K562 (cell line): Measurements from ENCODE around the gene AGPAT2. TPM values are rescaled to one million over a fixed set of nuclear protein-coding genes. Genes with fewer than 3 reads are reported as not detected.

Source experiments
- BRD9 ChIP-seq: fragments of 450-650 bp; IDR thresholded peaks from 2 replicates; pipeline ENCODE4 v1.6.1; 2018; ENCODE audit warnings: low read depth; ENCODE audit not compliant: partially characterized antibody
- BRF1 ChIP-seq: IDR thresholded peaks from 3 replicates; pipeline ENCODE4 v1.6.1; 2011; ENCODE audit warnings: borderline replicate concordance, mild to moderate bottlenecking; ENCODE audit not compliant: insufficient read length; ENCODE audit errors: extremely low read depth
- CBX5 ChIP-seq: IDR thresholded peaks from 2 replicates; pipeline ENCODE4 v1.6.1; 2014; ENCODE audit warnings: low read depth, borderline replicate concordance
- CHD2 ChIP-seq: IDR thresholded peaks from 2 replicates; pipeline ENCODE4 v1.6.1; 2011; ENCODE audit warnings: low read depth, low read length
- CTBP1 ChIP-seq: fragments of 450-650 bp; IDR thresholded peaks from 2 replicates; pipeline ENCODE4 v1.6.1; 2016; ENCODE audit warnings: borderline replicate concordance
- EHMT2 ChIP-seq: fragments of 450-650 bp; IDR thresholded peaks from 2 replicates; pipeline ENCODE4 v1.6.1; 2018; ENCODE audit warnings: antibody characterized with exemption
- FOSL1 ChIP-seq: fragments of 200-800 bp; sonication (Bioruptor generic); conservative IDR thresholded peaks from 2 replicates; pipeline ENCODE4 v1.6.1; 2016; ENCODE audit warnings: missing genetic modification characterization, missing compliant biosample characterization
- MCM3 ChIP-seq: fragments of 450-650 bp; IDR thresholded peaks from 2 replicates; pipeline ENCODE4 v1.6.1; 2016
- MYNN ChIP-seq, 2 experiments: sonication (generic); formaldehyde crosslinking in 1 of 2; IDR thresholded peaks; 2 replicates each; pipeline versions ENCODE4 v1.5.0 to v1.6.1; 2016 to 2020; ENCODE audit warnings: antibody characterized with exemption in 1 of 2, missing genetic modification reagents in 1 of 2
- NFATC3 ChIP-seq: fragments of 450-650 bp; IDR thresholded peaks from 2 replicates; pipeline ENCODE4 v1.6.1; 2017; ENCODE audit warnings: mild to moderate bottlenecking
- NFIX ChIP-seq: fragments of 250-450 bp; sonication (Bioruptor Pico); IDR thresholded peaks from 2 replicates; pipeline ENCODE4 v1.4.0; 2020; ENCODE audit warnings: low read depth, mild to moderate bottlenecking, moderate library complexity
- RBFOX2 ChIP-seq: fragments of 200-400 bp; formaldehyde crosslinking; IDR thresholded peaks from 2 replicates; pipeline ENCODE4 v1.6.1; 2017; ENCODE audit warnings: low read depth, mild to moderate bottlenecking, low read length, moderate library complexity
- RBM17 ChIP-seq: fragments of 200-400 bp; formaldehyde crosslinking; IDR thresholded peaks from 2 replicates; pipeline ENCODE4 v1.6.1; 2017; ENCODE audit warnings: low read depth, mild to moderate bottlenecking, low read length, borderline replicate concordance
- RFX5 ChIP-seq: IDR thresholded peaks from 2 replicates; pipeline ENCODE4 v1.6.1; 2011; ENCODE audit warnings: low read depth, mild to moderate bottlenecking, improper control_type of control experiment, low read length
- SIX5 ChIP-seq, 2 experiments: IDR thresholded peaks; 2 replicates each; pipeline ENCODE4 v1.6.1; 2011; ENCODE audit warnings: low read length in 2 of 2, borderline replicate concordance in 1 of 2, low read depth in 1 of 2, mild to moderate bottlenecking in 1 of 2, moderate library complexity in 1 of 2; ENCODE audit not compliant: insufficient read depth in 1 of 2
- TCF3 ChIP-seq: sonication (generic); formaldehyde crosslinking; IDR thresholded peaks from 2 replicates; pipeline ENCODE4 v1.4.0; 2020; ENCODE audit warnings: mild to moderate bottlenecking, missing genetic modification reagents
- YBX1 ChIP-seq: fragments of 450-650 bp; IDR thresholded peaks from 2 replicates; pipeline ENCODE4 v1.7.1; 2016; ENCODE audit warnings: mild to moderate bottlenecking
- ZEB2 ChIP-seq: fragments of 450-650 bp; IDR thresholded peaks from 2 replicates; pipeline ENCODE4 v1.6.1; 2016
- ZFP1 ChIP-seq: fragments of 450-650 bp; formaldehyde crosslinking; IDR thresholded peaks from 2 replicates; pipeline ENCODE4 v1.4.0; 2020; ENCODE audit warnings: mild to moderate bottlenecking, mixed read lengths
- polyA plus RNA-seq, 8 experiments: library from polyadenylated mRNA; depleted of rRNA in 4 of 8; stranded (reverse) in 5 of 8; unstranded in 3 of 8; fragments of >200 nt; fragmentation: Nextera tagmentation in 2 of 8; fragmentation: Illumina TruSeq in 1 of 8; extraction: Ambion mirVana in 2 of 8; extraction: Trizol in 1 of 8; gene quantifications; 2 replicates each; pipeline versions ENCODE4 v1.2.1 to v1.2.3, GENCODE V29; 2011 to 2014; ENCODE audit warnings: inconsistent platforms in 1 of 8, missing spikeins in 1 of 8
- total RNA-seq, 7 experiments: library from RNA; depleted of rRNA in 6 of 7; stranded (reverse); fragments of >200 nt in 6 of 7; fragmentation: Illumina TruSeq in 2 of 7; extraction: Trizol in 2 of 7; gene quantifications; 2 replicates each; pipeline versions ENCODE4 v1.2.1 to v1.2.3, GENCODE V29; 2011 to 2021; ENCODE audit warnings: low replicate concordance in 1 of 7
- TF ChIP-seq, protein P1 (sequence below): fragments of 250-450 bp; sonication (Bioruptor Pico); IDR thresholded peaks from 2 replicates; pipeline ENCODE4 v1.8.0; 2021; ENCODE audit warnings: moderate library complexity, mild to moderate bottlenecking, inconsistent platforms
- TF ChIP-seq, protein P2 (sequence below): fragments of 450-650 bp; IDR thresholded peaks from 2 replicates; pipeline ENCODE4 v1.6.1; 2016; ENCODE audit warnings: missing biosample characterization, missing genetic modification characterization
- TF ChIP-seq, protein P3 (sequence below): fragments of 250-450 bp; sonication (Bioruptor Pico); IDR thresholded peaks from 2 replicates; pipeline ENCODE4 v1.8.0; 2022; ENCODE audit warnings: inconsistent platforms, mild to moderate bottlenecking, moderate library complexity, borderline replicate concordance
- TF ChIP-seq, protein P4 (sequence below): sonication (generic); formaldehyde crosslinking; IDR thresholded peaks from 2 replicates; pipeline ENCODE4 v1.8.1; 2023; ENCODE audit warnings: mild to moderate bottlenecking, missing genetic modification reagents

The AGPAT2 gene
- total and polyA plus RNA-seq, 9 of the 15 experiments (the other 6 are each of a cell fraction or from before 2014, with no cell fraction given): 0.13 to 54.5 (median 23.9) TPM

DNA sequence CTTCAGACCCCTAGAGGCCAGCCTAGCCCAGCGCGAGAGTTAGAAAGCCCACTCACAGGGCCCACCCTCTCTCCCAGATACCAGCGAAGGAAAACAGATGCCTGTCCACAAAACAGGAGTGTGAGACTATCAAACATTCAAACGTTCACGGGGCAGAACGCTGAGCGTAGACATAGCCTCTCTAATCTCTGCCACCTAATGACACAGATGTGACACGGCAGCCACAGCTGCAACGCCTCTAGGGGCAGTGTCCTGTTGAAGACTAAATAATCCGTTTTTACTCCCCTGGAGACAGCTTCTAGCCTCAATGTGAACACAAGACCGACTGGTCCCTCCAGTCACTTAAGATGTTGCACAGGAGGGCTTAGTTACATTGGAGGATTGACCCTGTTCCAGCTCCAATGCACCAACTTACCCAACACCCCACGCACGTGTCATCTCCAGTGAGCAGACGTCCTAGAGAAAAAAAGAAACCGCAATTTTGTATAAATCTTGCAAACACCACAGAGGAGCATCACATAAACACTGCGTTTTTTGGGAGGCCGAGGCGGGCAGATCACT is 39.5 kb upstream of the AGPAT2 start (continued):
- TF ChIP-seq, protein P1, sequence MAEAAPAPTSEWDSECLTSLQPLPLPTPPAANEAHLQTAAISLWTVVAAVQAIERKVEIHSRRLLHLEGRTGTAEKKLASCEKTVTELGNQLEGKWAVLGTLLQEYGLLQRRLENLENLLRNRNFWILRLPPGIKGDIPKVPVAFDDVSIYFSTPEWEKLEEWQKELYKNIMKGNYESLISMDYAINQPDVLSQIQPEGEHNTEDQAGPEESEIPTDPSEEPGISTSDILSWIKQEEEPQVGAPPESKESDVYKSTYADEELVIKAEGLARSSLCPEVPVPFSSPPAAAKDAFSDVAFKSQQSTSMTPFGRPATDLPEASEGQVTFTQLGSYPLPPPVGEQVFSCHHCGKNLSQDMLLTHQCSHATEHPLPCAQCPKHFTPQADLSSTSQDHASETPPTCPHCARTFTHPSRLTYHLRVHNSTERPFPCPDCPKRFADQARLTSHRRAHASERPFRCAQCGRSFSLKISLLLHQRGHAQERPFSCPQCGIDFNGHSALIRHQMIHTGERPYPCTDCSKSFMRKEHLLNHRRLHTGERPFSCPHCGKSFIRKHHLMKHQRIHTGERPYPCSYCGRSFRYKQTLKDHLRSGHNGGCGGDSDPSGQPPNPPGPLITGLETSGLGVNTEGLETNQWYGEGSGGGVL (CRISPR knock-in tag): no peak
- TF ChIP-seq FOSL1: no peak
- TF ChIP-seq, protein P2, sequence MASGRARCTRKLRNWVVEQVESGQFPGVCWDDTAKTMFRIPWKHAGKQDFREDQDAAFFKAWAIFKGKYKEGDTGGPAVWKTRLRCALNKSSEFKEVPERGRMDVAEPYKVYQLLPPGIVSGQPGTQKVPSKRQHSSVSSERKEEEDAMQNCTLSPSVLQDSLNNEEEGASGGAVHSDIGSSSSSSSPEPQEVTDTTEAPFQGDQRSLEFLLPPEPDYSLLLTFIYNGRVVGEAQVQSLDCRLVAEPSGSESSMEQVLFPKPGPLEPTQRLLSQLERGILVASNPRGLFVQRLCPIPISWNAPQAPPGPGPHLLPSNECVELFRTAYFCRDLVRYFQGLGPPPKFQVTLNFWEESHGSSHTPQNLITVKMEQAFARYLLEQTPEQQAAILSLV: no peak
- no peak for TF ChIP-seq ZFP1
- TF ChIP-seq SIX5 (IDR thresholded peaks at IDR 0.05; ENCODE audit: borderline replicate concordance in 1 of 2, insufficient read depth in 1 of 2, low read depth in 1 of 2, low read length in 2 of 2): no peak
- TF ChIP-seq ZEB2: no peak
- no peak for TF ChIP-seq CTBP1
- no peak for TF ChIP-seq YBX1
- TF ChIP-seq NFATC3: no peak
- TF ChIP-seq, protein P3, sequence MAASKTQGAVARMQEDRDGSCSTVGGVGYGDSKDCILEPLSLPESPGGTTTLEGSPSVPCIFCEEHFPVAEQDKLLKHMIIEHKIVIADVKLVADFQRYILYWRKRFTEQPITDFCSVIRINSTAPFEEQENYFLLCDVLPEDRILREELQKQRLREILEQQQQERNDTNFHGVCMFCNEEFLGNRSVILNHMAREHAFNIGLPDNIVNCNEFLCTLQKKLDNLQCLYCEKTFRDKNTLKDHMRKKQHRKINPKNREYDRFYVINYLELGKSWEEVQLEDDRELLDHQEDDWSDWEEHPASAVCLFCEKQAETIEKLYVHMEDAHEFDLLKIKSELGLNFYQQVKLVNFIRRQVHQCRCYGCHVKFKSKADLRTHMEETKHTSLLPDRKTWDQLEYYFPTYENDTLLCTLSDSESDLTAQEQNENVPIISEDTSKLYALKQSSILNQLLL (CRISPR knock-in tag): no peak
- peak; percentile 10 for TF ChIP-seq RBFOX2
- TF ChIP-seq NFIX: no peak
- no peak for TF ChIP-seq TCF3 (CRISPR knock-in tag)
- no peak for TF ChIP-seq RBM17
- no peak for TF ChIP-seq EHMT2
- TF ChIP-seq BRF1: no peak
- no peak for TF ChIP-seq MYNN (IDR thresholded peaks at IDR 0.05)
- no peak for TF ChIP-seq MYNN (CRISPR knock-in tag; IDR thresholded peaks at IDR 0.05)
- TF ChIP-seq RFX5: no peak
- no peak for TF ChIP-seq CHD2
- TF ChIP-seq, protein P4, sequence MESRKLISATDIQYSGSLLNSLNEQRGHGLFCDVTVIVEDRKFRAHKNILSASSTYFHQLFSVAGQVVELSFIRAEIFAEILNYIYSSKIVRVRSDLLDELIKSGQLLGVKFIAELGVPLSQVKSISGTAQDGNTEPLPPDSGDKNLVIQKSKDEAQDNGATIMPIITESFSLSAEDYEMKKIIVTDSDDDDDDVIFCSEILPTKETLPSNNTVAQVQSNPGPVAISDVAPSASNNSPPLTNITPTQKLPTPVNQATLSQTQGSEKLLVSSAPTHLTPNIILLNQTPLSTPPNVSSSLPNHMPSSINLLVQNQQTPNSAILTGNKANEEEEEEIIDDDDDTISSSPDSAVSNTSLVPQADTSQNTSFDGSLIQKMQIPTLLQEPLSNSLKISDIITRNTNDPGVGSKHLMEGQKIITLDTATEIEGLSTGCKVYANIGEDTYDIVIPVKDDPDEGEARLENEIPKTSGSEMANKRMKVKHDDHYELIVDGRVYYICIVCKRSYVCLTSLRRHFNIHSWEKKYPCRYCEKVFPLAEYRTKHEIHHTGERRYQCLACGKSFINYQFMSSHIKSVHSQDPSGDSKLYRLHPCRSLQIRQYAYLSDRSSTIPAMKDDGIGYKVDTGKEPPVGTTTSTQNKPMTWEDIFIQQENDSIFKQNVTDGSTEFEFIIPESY (CRISPR knock-in tag): 0 out of 2 replicates have a peak, but pooled peaks have one; percentile 35
- no peak for TF ChIP-seq MCM3
- TF ChIP-seq BRD9: no peak
- TF ChIP-seq CBX5: no peak
